ENCODE data around the gene UBR4. TPM values are rescaled to one million over a fixed set of nuclear protein-coding genes. Genes with fewer than 3 reads are reported as not detected.

Gene UBR4
- total RNA-seq, 4 donors from 2014 or later: 132 to 268 (median 170) TPM

DNA sequence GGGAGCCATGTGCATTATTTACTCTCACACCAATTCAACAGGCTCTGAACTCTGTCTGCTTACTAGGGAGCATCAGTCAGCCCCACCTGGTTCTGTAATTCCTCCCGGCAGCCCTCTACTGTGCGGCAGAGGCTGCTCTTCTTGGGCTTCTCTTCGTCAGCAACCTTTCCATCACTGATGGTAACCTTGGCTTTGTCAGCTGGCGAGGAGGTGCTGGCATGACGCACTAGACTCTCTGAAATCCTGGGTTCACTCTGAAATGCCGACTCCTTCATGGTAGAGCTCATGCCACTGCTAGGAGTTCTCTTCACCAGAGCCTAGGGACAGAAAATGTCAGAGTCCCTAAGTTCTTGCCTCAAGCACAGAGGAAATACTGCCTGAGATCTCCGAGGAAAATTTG is 49.2 kb downstream of the UBR4 start:
- H3K9me3 ChIP-seq: no peaks in the 10 kb centered on the region
- peaks cover 86 to 100% (median 100%) of the 10 kb centered on the region in 4 donors for H3K36me3 ChIP-seq
- no peak for TF ChIP-seq CTCF (IDR thresholded peaks at IDR 0.05)
- no peak for TF ChIP-seq POLR2AphosphoS5 (IDR thresholded peaks at IDR 0.05)
- no peak for TF ChIP-seq POLR2A (IDR thresholded peaks at IDR 0.05; ENCODE audit: low read depth)
- TF ChIP-seq EP300 (IDR thresholded peaks at IDR 0.05): no peak
- DNase-seq (ENCODE audit: extremely low spot score): no peak
- H3K27ac ChIP-seq (replicated peaks in 1 of 4): no peak overlapping the region
- WGBS: 88% methylated on average over 6 of the region's 7 CpGs
- intact Hi-C loops (cut with DNase I): no loop called here
- no peak overlapping the region for H3K4me3 ChIP-seq
- no peaks in the 10 kb centered on the region for H3K27me3 ChIP-seq
- peaks cover 6 to 19% (median 16%) of the 10 kb centered on the region in 4 donors for H3K4me1 ChIP-seq

GRCh38 chr1:19157653-19158052 is 52.4 kb downstream of the UBR4 start:
- Histone ChIP-seq H3K4me1 (peaks cover 1 to 13% (median 10%) of the 10 kb centered on the region in 4 donors), H3K4me3 (no peak overlapping the region), H3K36me3 (peaks cover 100% of the 10 kb centered on the region in 4 donors), H3K9me3 (no peaks in the 10 kb centered on the region), H3K27me3 (no peaks in the 10 kb centered on the region), H3K27ac (replicated peaks in 1 of 4) (peak overlapping the region in 1 of 4 donors; percentile 52)
- no peak for DNase-seq (ENCODE audit: extremely low spot score)
- 89% methylated on average over 7 of the region's 8 CpGs for WGBS
- no peak for TF ChIP-seq CTCF (IDR thresholded peaks at IDR 0.05)
- intact Hi-C loops (cut with DNase I): no loop called here

DNA sequence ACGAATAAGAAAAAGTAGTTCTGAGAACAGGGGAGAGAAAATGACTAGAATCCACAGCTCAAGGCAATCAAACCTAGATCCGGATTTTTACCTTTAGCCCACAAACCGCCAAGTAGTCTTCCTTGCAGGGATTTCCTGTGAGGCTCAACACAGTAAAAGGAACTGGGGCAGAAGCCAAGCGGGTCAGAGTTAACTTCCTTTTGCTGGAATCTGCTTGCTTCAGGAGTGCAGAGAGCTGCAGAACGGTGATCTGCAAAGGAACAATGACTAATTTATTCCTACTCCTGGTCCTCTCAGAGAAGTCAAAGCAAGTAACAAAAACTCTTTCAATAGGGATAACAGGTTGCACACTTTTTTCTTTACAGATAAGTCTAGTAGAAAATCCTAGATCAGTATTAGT is 53.4 kb downstream of the UBR4 start:
- intact Hi-C loops (cut with DNase I): no loop called here
- TF ChIP-seq POLR2AphosphoS5 (IDR thresholded peaks at IDR 0.05) (peak; percentile 59), CTCF (IDR thresholded peaks at IDR 0.05) (no peak)
- peak overlapping the region in 1 of 4 donors; percentile 52 for H3K27ac ChIP-seq (replicated peaks in 1 of 4)
- H3K9me3 ChIP-seq: no peaks in the 10 kb centered on the region
- no peaks in the 10 kb centered on the region for H3K27me3 ChIP-seq
- no peak for DNase-seq (ENCODE audit: extremely low spot score)
- WGBS: 56% methylated on average over 5 of the region's 5 CpGs
- H3K4me1 ChIP-seq: peaks cover 0 to 13% (median 8%) of the 10 kb centered on the region in 4 donors
- H3K4me3 ChIP-seq: no peak overlapping the region
- H3K36me3 ChIP-seq: peaks cover 100% of the 10 kb centered on the region in 4 donors

GRCh38 chr1:19154876-19155275 is 55.2 kb downstream of the UBR4 start:
- Histone ChIP-seq H3K9me3 (no peaks in the 10 kb centered on the region), H3K36me3 (peaks cover 100% of the 10 kb centered on the region in 4 donors), H3K27ac (replicated peaks in 1 of 4) (no peak overlapping the region), H3K27me3 (no peaks in the 10 kb centered on the region), H3K4me3 (no peak overlapping the region), H3K4me1 (peaks cover 0 to 13% (median 8%) of the 10 kb centered on the region in 4 donors)
- TF ChIP-seq POLR2AphosphoS5 (IDR thresholded peaks at IDR 0.05) (no peak), CTCF (IDR thresholded peaks at IDR 0.05) (no peak), POLR2A (IDR thresholded peaks at IDR 0.05; ENCODE audit: low read depth) (no peak), EP300 (IDR thresholded peaks at IDR 0.05) (no peak)
- 78% methylated on average over 7 of the region's 7 CpGs for WGBS
- DNase-seq (ENCODE audit: extremely low spot score): no peak
- intact Hi-C loops (cut with DNase I): no loop called here

DNA sequence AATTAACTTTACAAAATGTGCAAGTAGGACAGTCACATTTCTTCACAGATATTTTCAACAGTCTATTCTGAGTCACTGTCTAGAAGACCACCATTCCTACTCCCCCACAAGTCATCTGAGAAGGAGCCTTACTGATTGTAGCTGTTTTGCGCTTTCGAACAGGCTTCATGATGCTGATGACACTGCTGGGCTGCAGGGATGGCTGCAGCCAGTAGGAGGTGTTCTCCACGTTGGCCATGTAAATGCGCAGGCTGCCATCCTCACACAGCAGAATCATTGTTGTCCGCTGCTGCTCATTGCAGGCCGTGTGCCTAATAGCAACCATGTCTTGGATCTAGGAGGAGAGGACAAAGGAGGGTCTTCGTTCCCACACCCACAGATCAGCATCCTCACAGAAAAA is 56.9 kb downstream of the UBR4 start:
- Histone ChIP-seq H3K27ac (replicated peaks in 1 of 4) (no peak overlapping the region), H3K27me3 (no peaks in the 10 kb centered on the region), H3K9me3 (no peaks in the 10 kb centered on the region), H3K4me1 (peaks cover 0 to 13% (median 8%) of the 10 kb centered on the region in 4 donors), H3K36me3 (peaks cover 100% of the 10 kb centered on the region in 4 donors), H3K4me3 (no peak overlapping the region)
- 96% methylated on average over 7 of the region's 7 CpGs for WGBS
- intact Hi-C loops (cut with DNase I): no loop called here
- TF ChIP-seq EP300 (IDR thresholded peaks at IDR 0.05): no peak
- TF ChIP-seq POLR2AphosphoS5 (IDR thresholded peaks at IDR 0.05): no peak
- no peak for TF ChIP-seq POLR2A (IDR thresholded peaks at IDR 0.05; ENCODE audit: low read depth)
- TF ChIP-seq CTCF (IDR thresholded peaks at IDR 0.05): no peak
- no peak for DNase-seq (ENCODE audit: extremely low spot score)

Measured in esophagus muscularis mucosa (tissue), 4 donors.